NCI-H2227 treated with DMSO at 0.1 percent for 48 hours (cell line): ENCODE results near the gene ZNF583.

Experiments used
- DNase-seq: peaks from one replicate; lab custom pipeline; 2025; lab: John Stamatoyannopoulos, UW

ZNF583 gene

DNA sequence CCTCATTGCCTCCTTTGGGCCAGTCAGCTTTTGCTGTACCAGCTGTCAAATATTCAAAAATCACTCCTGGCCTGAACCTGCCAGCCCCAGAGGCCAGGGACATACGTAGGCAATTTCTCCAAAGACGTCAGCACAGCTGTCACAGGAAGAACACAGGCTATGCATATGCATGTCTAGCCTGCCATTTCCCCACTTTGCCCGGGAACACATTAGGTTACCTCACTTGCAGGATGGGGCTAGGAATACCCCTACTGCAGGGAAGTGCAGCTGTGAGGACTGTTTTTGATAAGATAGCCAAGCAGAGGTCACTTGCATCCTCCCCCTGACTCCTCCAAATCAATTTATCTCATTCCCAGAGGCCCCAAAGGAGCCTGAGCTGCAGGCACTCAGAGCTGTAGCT lies 70.2 kb downstream of the ZNF583 start:
- DNase-seq: no peak

- DNase-seq: no peak
Measured at GRCh38 chr19:56476093-56476492, 72.0 kb downstream of the ZNF583 start.
